Measurements from ENCODE around the gene ANKRD36.
"Not testable (repeated sequence)": the region's sequence is repeated elsewhere in the genome, so short reads cannot be mapped to it uniquely, and the experiment has no call there.

GRCh38 chr2:97285187-97285586 lies 172.2 kb downstream of the ANKRD36 start:
- not testable (repeated sequence) for TF ChIP-seq POLR2AphosphoS5 (IDR thresholded peaks at IDR 0.05; ENCODE audit: insufficient read depth in 1 of 2, low read depth in 1 of 2); CTCF (IDR thresholded peaks at IDR 0.05)
